HG03045 (cell line): ENCODE results near the gene SERPINF2.
"Not testable (repeated sequence)": the region's sequence is repeated elsewhere in the genome, so short reads cannot be mapped to it uniquely, and the experiment has no call there.

Experiments
- ATAC-seq: cut with Tn5 transposase; IDR thresholded peaks from one replicate; pipeline ENCODE4 v1.9.1; 2021; ENCODE audit warnings: mild to moderate bottlenecking, moderate library complexity; ENCODE audit not compliant: unreplicated experiment

SERPINF2 gene

DNA sequence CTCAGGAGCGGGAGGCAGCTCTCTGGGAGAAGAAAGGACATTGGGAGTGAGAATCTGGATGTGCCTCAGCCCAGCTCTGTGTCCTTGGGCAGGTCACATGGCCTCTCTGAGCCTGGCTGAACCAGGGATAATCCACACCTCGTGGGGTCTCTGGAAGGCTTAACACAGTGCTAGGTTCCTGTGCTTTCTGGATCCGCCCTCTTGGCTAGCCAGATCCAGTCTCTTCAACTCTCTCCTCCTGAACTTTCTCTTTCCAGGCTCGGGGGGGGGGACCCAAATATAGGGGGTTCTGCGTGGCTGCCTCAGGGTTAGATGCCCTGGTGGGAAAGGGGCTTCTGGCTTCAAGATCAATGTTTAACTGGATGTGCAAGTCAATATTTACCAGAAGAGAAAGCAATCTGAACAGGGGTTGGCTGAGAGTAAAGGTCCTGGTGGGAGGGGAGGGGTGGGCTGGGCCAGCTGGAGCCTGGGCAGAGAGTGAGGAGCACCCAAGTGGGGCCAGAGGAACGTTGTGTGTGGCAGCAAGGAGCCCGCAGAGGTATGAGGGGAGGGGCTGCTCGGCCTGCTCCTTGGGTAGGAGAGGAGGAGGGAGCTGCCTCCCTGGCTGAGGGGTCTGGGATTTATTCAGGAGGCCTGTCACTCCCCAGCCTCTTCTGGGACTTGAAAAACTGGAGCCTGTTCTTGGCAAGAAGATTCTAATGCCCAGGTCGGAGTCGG is at the start of gene SERPINF2:
TSS of gene SERPINF2 (plus strand) at position 501 of the 717 bp plus-strand sequence. CDS start 2,125 bp downstream, outside the sequence.
- no peak for ATAC-seq

DNA sequence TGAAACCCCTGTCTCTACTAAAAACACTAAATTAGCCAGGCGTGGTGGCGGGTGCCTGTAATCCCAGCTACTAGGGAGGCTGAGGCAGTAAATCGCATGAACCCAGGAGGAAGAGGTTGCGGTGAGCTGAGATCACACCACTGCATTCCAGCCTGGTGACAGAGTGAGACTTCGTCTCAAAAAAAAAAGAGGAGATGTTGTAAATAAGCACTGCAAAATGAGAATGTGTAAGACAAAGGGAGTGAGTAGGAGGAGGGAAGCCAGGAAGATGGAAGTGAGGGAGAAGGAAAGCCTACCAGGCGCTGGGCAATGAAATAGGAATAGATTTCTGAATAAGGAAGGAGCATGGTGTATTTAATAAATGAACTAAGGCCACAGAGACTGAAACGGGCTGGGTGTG is 49.3 kb upstream of the SERPINF2 start:
- ATAC-seq = no peak

DNA sequence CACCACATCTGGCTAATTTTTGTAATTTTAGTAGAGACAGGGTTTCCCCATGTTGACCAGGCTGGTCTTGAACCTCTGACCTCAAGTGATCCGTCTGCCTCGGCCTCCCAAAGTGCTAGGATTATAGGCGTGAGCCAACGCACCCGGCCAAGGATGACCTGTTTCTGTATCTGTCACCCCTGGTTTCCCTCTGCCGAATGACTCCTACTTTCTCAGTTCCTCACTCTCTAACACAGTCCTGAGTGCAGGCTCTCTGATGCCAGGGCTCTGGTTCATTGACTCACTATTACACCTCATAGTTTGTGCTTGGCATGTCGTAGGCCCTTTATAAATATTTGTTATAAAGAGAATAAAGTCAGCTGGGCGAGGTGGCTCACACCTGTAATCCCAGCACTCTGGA is 47.3 kb upstream of the SERPINF2 start:
- ATAC-seq = no peak

DNA sequence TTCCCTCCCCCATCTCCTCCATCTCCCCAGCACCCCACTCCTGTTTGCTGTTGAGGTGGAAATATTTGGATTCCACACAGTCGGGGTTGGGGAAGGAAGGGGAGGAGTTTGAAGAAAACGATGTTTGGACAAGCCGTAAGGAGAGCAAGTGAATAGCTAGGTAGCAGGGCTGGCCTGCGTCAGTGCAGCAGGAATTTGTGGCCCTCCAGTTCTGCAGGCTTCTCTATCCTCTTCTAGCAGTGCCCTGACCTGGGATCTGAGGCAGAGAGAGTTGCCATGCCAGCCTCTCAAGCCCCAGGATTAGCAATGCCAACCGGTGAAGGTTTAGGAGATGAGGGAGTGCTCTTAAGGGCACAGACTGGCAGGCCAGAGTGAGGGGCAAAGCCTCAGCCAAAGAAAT is 45.0 kb upstream of the SERPINF2 start:
- no peak for ATAC-seq

DNA sequence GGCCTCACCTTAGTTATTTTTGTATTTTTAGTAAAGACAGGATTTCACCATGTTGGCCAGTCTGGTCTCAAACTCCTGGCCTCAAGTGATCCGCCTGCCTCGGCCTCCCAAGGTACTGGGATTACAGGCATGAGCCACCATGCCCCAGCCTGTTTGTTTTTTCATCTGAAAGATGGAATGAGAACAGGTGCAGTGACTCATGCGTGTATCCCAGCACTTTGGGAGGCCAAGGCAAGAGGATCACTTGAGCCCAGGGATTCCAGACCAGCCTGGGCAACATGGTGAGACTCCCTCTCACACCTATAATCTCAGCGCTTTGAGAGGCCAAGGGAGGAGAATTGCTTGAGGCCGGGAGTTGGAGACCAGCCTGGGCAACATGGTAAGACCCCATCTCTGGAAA is 42.8 kb upstream of the SERPINF2 start:
- ATAC-seq = not testable (repeated sequence)

DNA sequence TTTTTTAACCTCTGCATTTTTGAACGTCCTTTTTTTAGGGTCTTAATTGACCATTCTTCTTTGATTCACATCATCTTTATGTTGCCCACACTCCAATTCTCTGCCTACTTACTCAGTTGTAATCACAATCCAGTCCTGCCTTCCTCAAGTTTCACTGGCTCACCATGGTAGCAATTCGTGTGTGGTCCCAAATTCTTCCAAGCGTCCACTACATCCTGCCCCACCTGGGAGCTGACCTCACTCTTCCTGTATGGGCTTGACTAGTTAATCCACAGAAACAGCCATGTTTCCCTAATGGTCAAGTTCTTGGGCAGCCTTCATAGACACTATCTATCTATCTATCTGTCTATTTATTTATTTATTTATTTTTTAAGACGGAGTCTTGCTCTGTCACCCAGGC is 39.6 kb upstream of the SERPINF2 start:
- no peak for ATAC-seq

DNA sequence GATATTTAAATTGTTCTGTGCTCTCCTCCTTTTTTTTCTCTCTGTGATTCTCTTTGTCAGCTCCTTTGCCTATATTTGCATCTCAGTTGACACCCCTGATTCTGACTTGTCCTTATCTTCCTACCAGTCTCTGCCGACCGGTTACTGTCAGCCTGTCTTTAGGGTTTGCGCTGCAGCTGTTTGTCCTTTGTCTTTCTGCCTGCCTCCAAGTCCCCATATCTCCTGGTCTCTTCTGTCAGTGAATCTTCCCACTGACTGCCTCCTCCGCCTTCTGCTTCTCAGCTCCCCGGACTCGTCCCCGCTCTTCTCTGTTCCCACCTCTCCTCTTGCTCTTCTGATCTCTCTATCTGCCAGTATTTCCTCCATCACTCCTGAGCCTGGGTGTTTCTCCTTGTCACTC is 37.7 kb upstream of the SERPINF2 start:
- ATAC-seq = no peak

DNA sequence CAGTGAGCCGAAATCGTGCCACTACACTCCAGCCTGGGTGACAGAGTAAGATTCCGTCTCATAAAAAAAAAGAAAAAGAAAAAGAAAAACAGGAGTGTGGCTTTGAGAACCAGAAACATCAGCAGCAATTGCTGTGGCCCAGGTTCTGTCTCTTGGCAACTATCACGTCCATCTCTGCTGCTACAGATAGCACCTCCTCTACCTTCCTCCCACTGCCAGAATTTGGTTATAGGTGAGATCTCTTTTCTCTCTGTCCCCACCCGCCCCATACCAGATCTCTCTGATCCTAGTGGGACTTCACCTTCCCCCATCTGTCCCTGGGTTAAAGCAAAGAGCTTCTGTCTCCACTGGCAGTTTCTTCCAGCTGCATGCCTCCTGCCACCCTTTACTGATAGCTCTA is 35.6 kb upstream of the SERPINF2 start:
- no peak for ATAC-seq

DNA sequence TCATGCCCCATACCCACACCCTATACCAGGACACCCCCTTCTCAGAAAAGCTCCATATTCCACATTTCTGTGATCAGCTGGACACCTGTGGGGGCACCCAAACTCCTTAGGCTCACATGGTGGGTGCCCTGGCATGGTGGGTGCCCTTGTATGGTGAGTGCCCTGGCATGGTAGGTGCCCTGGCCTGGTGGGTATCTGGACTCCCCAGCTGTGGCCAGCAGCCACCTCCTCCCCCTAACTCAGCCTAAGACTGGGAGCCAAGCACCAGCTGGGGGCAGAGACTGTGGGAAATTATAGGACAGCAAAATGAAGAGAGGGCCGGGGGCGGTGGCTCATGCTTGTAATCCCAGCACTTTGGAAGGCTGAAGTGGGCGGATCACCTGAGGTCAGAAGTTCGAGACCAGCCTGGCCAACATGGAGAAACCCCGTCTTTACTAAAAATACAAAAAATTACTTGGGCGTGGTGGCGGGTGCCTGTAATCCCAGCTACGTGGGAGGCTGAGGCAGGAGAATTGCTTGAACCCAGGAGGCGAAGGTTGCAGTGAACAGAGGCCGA is 33.8 kb upstream of the SERPINF2 start:
- ATAC-seq = not testable (repeated sequence)

DNA sequence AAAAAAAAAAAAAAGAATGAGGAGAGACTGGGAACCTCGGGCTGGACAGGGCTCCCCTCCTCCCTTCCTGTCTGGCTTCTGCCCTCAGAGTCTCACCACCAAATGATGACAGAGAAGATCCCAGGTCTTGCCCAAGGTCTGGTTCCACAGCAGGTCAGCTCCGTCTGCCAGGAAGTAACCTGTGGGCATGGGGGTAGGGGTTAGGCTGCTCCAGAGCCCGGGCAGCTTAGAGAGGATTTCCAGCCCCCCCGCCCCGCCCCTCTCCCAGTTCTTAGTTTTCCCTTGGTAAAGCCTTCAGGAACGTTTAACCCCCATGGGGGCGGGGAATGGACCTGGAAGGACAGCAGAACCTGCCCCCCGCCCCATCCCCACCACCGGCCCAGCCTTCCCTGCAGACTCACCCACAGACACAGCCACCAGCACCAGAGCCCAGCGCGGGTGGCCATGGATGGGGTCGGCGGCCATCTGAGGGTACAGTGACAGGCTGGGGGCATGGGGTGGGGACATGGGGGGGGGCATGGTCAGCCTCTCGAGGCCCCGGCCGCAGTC is 33.2 kb upstream of the SERPINF2 start:
- no peak for ATAC-seq

DNA sequence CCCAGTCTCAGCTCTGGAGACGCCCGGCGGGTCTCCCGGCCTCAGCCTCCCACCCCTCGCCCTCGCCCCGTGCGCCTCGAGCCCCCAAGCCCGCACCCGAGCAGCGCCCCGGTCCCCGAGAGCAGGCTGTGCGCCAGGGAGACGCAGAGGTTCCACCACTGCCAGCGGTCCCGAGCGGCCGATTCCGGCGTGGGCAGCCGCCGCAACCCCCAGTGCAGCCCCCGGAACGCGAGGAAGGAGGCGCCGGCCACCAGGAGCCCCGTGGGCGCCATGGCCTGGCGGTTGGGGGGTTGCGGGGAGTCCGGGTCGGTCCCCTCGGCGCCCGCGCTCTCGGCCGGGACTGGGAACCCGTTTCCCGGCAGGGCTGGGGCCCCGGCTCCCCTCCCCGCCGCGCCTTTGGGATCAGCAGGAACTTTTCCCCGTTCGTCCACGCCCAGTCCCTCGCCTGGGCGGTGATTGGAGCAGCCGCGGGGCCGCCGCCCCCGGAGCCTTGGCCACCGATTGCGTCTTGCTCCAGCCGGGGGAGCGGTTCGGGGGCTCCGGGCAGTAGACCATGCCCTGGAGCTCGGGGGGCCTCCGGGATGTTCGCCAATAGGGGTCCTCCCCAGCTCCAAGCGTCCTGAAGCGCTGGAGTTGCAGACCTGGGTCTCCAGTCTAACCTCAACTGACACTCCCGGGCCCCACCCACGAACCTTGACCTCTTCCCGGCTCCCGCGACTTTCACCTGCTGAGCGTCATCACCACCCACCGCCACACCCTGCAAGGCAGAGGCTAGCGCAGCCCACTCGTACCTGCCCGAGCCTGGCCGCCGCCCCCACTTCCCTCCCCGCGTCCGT is 32.5 kb upstream of the SERPINF2 start, which contains the start of gene TLCD2:
TSS of gene TLCD2 (minus strand) at position 407 of the 836 bp plus-strand sequence. CDS start at position 272, 135 bp downstream.
- no peak for ATAC-seq

DNA sequence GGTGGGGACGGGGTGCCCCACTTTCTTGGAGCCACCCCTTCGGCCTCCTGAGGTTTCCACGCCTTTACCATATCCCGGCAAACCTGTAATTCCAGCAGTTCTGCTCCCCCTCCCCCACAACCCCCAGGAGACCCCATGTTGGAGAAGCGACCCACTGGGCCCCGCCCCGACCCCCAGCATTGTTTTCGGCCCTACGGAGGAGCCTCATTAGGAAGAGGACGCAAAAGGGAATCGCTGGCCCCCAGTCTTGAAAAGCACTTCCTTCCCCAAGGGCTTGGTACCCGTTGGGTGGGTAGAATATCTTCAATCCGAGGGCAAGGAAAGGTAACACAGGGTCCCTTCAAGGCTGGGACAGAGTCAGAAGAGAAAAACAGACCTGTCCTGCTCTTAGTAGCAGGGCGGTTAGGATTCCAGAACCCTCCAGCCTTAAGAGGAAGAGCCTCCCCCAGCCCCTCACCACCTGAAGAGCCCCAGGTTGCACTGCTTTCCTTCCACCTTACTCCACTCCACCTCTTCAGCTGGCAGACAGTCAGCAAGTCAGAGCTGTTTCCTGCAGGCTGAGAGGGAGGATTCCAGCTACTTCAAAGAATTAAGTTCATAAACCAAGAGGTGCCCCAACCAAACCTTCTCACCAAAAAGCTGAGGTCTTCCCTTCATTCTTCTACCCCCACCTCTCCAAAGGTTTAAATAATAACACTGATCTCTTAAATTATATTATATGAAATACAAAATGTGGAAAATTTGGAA is 31.7 kb upstream of the SERPINF2 start:
- ATAC-seq = no peak

DNA sequence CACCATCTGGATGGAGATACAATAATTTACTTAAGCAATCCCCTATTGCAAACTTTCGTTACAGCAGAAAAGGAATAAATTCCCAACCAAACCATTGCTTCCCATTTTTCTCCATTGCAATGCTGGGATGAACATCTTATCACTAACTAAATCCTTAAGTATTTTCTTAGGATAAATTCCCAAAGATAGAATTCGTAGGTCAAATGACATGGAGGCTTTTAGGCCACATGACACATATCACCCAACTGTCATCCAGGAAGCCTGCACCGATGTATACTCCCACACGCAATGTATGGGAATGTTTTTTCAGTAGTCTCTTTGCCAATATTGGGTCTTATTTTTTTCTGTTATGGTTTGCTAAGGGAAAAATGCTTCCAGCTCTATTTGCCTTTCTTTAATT is 30.9 kb upstream of the SERPINF2 start:
- no peak for ATAC-seq

DNA sequence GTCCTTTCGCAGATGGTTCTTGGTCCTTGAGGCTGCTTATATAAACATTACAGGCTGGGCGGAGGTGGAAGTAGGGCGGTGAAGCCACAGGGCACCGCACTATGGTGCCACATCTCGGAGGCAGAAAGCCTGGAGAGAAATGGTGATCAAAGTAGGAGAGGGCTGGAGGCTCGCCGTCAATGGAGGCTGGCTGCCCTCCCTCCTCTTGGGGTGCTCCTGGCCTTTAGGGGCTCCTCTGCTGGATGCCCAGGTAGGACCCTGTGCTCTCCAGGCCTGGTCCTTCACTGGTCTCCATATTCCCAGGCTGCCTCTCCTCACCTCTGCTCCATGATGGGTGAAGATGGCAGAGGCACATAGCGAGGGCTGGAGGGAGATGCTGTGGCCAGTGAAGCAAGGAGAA is 30.4 kb upstream of the SERPINF2 start:
- no peak for ATAC-seq

DNA sequence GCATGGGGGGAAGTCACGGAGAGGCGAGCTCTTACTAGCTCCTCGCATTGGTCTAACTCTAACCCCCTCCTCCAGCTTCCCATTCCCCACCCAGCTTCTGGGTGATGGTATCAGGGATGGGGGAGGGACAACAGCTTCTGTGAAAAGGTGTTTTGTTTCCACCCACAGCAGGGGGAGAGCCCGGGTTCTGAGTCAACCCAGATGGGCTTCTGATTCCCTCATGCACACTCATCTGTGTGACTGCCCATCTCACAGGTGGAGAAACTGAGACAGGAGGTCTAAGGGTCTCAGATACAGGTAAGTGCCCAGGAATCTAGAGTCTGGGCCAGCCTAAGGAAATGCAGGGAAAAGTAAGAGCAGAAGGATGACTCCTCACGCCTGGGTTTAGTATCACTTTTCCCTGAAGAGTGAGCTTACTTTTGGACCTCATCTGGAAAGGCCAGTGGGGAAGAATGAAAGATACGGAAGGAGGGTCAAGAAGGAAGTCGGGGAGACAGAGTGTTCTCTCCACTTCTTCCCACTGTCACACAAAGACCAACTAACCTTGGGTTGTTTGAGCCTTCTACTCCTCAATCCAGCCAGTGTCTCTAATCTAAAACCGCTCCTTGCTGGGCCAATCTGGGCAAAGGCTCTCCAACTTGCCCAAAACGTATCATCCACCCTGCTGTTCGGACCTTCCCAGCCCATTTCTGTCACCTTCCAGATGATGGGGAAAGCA is 29.4 kb upstream of the SERPINF2 start:
- ATAC-seq = no peak

DNA sequence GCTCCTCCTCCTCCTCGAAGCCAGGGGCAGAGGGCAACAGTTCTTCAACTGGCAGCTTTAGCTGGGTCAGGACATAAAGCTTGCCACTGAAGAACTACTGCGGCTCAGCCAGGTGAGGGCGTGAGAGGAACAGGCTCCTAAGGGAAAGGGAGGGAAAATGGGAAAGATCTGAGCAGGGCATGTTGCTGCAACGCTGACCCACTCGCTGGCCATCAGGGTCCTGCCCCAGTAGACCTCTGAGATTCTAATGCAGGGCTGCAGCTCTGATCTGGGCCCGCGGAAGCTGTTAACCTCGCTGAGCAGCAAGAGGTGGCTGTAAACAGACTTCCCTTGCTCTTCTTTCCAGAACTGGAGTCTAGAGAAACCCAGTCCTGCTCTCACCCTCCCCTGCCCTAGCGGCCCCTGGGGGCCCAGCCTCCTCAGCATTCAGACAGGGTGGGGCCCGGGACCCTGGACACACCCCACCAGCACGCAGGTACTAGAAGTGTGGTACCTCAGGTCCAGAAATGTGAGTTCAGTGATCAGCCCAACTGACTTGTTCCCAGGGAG is 28.7 kb upstream of the SERPINF2 start:
- no peak for ATAC-seq

DNA sequence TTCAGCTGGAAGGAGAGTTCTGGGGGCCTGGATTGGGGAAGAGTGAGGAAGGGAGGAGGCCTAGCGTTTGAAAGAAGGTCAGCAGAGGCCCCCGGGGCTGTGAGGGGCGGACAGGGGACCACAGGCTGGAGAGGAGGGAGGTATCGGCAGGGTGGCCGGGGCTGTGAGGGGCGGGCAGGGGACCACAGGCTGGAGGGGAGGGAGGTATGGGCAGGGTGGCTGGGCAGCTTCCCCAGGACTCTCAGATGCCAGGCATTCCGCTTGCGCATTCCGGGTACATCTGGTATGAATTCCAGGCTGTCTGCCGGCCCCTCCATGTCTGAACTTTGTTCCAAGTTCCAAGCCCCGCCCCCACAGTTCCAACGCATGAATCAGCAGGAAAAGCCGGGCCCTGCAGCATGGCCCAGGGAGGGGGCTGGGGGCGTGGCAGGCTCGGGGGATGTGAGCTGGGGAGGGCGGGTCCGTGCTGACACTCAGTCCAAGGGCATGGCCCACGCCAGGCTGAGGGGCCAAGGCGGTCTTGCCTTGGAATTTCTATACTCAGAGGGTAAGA is 28.2 kb upstream of the SERPINF2 start:
- no peak for ATAC-seq

DNA sequence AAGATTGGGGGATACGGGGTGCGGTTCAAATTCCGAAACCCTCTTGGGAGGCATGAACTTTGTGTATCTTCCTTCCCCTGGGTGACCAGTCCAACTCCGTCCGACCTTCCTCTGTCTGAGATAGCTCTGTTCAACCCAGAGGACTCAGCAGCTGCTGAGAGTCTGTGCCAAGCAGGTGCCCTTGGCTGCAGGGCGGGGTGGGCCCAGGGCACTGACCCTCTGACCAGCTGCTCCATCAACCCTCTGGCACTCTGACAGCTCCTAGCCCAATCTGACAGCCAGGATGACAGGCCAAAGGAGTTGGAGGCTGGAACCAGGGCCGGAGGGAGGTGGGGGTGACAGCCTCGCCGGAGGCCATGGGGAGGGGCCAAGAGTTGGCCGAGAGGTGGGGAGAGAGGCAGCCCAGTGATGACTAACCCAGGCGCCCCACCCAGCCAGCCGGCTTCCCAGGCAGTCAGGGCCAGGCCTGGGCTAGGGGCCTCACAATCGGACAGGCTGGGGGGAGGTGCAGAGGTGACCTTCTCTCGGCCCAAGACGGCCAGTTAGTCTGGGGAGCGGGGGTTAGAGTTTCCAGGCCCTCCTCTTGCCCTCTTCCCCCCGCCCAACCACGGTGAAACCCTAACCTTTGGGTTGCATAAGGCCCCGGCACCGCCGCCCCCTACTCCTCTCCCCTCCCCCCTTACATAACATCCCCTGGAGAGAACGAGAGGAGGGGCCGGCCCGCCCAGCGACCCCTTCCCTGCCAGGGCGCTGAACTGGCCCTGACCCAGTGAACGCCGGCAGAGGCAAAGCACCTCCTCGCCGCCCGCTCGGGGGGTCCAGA is 27.5 kb upstream of the SERPINF2 start:
- ATAC-seq = no peak

DNA sequence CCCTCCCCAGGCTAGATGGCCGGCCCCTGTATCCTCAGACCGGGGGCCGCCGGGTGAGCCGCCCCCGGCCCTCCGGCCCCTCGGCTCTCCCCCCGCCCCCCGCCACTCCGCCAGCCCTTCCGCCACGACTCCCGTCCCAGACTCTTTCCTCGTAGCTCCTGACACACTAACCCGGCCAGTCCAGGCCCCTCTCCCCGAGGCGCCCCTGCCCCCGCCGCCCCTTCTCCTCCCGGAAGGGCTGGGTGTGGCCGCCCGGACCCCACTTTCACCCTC is 26.9 kb upstream of the SERPINF2 start:
- no peak for ATAC-seq
